Measurements from ENCODE around the gene PACRGL. TPM values are rescaled to one million over a fixed set of nuclear protein-coding genes. Genes with fewer than 3 reads are reported as not detected.
A peak's percentile ranks its signal among the peaks of the same experiment; 100 is the strongest.
"Not testable (repeated sequence)": the region's sequence is repeated elsewhere in the genome, so short reads cannot be mapped to it uniquely, and the experiment has no call there.

The PACRGL gene
- total and polyA plus RNA-seq, 11 donors: 2.4 to 17.1 (median 11.2) TPM

GRCh38 chr4:20764366-20764992 is 64.2 kb downstream of the PACRGL start:
- intact Hi-C loops (cut with DNase I): no loop called here

GRCh38 chr4:20773144-20773997 is 73.1 kb downstream of the PACRGL start:
- WGBS, 4 donors: 31 to 33% (median 32%) methylated on average over 14 of the region's 14 CpGs
- H3K4me3 ChIP-seq: no peak overlapping the region
- no peaks in the 10 kb centered on the region for H3K36me3 ChIP-seq
- H3K27me3 ChIP-seq: no peaks in the 10 kb centered on the region
- peak; percentile 24 to 70 (median 47) for TF ChIP-seq CTCF (IDR thresholded peaks at IDR 0.05)
- no peak for TF ChIP-seq POLR2A (IDR thresholded peaks at IDR 0.05)
- peaks cover 0 to 4% (median 0%) of the 10 kb centered on the region in 12 donors for H3K9me3 ChIP-seq
- H3K27ac ChIP-seq: no peak overlapping the region
- intact Hi-C loops (cut with DNase I): loop anchor here in 9 of 10 donors (5.0 to 10.0 kb wide), 6 partner anchors 359 to 994 kb away; no protein-coding TSS in a partner anchor
- no peaks in the 10 kb centered on the region for H3K4me1 ChIP-seq
- DNase-seq (peak in 3 of 5 donors; percentile 7 to 57 (median 20)), ATAC-seq (peak in 3 of 4 donors; percentile 44 to 71 (median 56))

More at GRCh38 chr4:20764366-20764992, 64.2 kb downstream of the PACRGL start:
- Histone ChIP-seq H3K4me3 (no peak overlapping the region), H3K9me3 (no peaks in the 10 kb centered on the region), H3K36me3 (no peaks in the 10 kb centered on the region), H3K27me3 (no peaks in the 10 kb centered on the region), H3K27ac (no peak overlapping the region), H3K4me1 (no peaks in the 10 kb centered on the region)
- no peak for ATAC-seq
- no peak for DNase-seq
- 85 to 90% (median 87%) methylated on average over 13 of the region's 13 CpGs for WGBS, 4 donors
- TF ChIP-seq CTCF (IDR thresholded peaks at IDR 0.05) (no peak), POLR2A (IDR thresholded peaks at IDR 0.05) (no peak)

- no peak for ATAC-seq
- TF ChIP-seq POLR2A (IDR thresholded peaks at IDR 0.05): no peak
- TF ChIP-seq CTCF (IDR thresholded peaks at IDR 0.05): no peak
- Histone ChIP-seq H3K9me3 (peaks cover 0 to 28% (median 9%) of the 10 kb centered on the region in 12 donors), H3K4me1 (no peaks in the 10 kb centered on the region), H3K36me3 (no peaks in the 10 kb centered on the region), H3K4me3 (no peak overlapping the region), H3K27me3 (no peaks in the 10 kb centered on the region), H3K27ac (no peak overlapping the region)
- intact Hi-C loops (cut with DNase I): loop anchor here in 9 of 10 donors (5.0 to 10.0 kb wide), 4 partner anchors 353 to 986 kb away; no protein-coding TSS in a partner anchor
- no peak for DNase-seq
- 44 to 72% (median 58%) methylated on average over 1 of the region's 1 CpG for WGBS, 4 donors
Observed at GRCh38 chr4:20778896-20779295, 78.6 kb downstream of the PACRGL start.

GRCh38 chr4:20783134-20783533 is 82.9 kb downstream of the PACRGL start:
- intact Hi-C loops (cut with DNase I); H3K36me3 ChIP-seq; H3K4me3 ChIP-seq; DNase-seq; H3K4me1 ChIP-seq; H3K27ac ChIP-seq; ATAC-seq; H3K27me3 ChIP-seq: not testable (repeated sequence)
- peaks cover 0 to 28% (median 9%) of the 10 kb centered on the region in 12 donors for H3K9me3 ChIP-seq
- 77 to 88% (median 82%) methylated on average over 1 of the region's 1 CpG for WGBS, 4 donors

All from heart left ventricle (tissue), 16 donors.